ENCODE measurements around the gene PRRX2.
"Not testable (repeated sequence)": the region's sequence is repeated elsewhere in the genome, so short reads cannot be mapped to it uniquely, and the experiment has no call there.

The PRRX2 gene

DNA sequence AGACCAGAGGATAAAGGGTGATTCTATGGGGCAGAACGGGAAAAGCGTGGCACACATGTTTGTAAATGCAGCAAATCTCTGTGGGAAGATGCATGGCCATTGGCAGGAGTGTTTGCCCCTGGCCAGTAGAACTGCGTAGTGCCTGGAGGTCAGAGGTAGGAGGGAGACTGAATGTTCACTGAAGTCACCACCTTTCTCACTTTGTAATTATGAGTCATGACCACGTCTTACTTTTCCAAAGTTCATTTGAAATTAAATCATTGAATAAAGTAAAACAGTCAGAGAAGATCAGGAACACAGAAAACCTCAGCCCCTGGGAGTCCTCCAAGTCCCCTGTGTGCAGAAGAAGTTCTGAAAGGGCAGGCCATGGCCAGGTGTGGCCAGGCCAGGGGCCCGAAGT lies 82.8 kb downstream of the PRRX2 start:
- TF ChIP-seq, protein P1, sequence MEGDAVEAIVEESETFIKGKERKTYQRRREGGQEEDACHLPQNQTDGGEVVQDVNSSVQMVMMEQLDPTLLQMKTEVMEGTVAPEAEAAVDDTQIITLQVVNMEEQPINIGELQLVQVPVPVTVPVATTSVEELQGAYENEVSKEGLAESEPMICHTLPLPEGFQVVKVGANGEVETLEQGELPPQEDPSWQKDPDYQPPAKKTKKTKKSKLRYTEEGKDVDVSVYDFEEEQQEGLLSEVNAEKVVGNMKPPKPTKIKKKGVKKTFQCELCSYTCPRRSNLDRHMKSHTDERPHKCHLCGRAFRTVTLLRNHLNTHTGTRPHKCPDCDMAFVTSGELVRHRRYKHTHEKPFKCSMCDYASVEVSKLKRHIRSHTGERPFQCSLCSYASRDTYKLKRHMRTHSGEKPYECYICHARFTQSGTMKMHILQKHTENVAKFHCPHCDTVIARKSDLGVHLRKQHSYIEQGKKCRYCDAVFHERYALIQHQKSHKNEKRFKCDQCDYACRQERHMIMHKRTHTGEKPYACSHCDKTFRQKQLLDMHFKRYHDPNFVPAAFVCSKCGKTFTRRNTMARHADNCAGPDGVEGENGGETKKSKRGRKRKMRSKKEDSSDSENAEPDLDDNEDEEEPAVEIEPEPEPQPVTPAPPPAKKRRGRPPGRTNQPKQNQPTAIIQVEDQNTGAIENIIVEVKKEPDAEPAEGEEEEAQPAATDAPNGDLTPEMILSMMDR (IDR thresholded peaks at IDR 0.05; ENCODE audit: low read length): no peak
- no peak for TF ChIP-seq EZH2 (IDR thresholded peaks at IDR 0.05; ENCODE audit: borderline replicate concordance, low read length)
- Histone ChIP-seq H3F3A (ENCODE audit: insufficient read depth, low read length) (no peaks in the 10 kb centered on the region), H3K4me2 (ENCODE audit: low read length) (no peak overlapping the region)

DNA sequence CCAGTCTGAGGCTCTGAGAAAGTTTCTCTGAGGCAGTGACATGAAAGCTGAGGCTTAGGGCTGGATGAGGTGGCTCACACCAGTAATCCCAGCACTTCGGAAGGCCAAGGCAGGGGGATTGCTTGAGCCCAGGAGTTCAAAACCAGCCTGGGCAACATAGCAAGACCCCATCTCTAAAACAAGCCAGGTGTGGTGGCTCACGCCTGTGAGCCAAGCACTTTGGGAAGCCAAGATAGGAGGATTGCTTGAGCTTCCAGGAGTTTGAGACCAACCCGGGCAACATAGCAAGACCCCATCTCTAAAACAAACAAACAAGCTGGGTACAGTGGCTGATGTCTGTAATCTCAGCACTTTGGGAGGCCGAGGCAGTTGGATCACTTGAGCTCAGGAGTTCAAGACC lies 83.6 kb downstream of the PRRX2 start:
- H2AFZ ChIP-seq (ENCODE audit: low read length); H3K4me3 ChIP-seq (ENCODE audit: low read depth, low read length, poor library complexity, severe bottlenecking); H3K9me3 ChIP-seq (ENCODE audit: low read length); H3K36me3 ChIP-seq (ENCODE audit: insufficient read depth, low read length); H3K27me3 ChIP-seq (ENCODE audit: insufficient read depth, low read length); H3K4me1 ChIP-seq (ENCODE audit: insufficient read depth, low read length, severe bottlenecking); H3F3A ChIP-seq (ENCODE audit: insufficient read depth, low read length); H3K4me2 ChIP-seq (ENCODE audit: low read length); H3K79me2 ChIP-seq (ENCODE audit: insufficient read depth, low read length); H3K9me2 ChIP-seq (ENCODE audit: low read depth, low read length); H4K20me1 ChIP-seq (ENCODE audit: insufficient read depth, low read length); H3K27ac ChIP-seq (ENCODE audit: low read depth, low read length, poor library complexity, severe bottlenecking); H3K9ac ChIP-seq (ENCODE audit: low read length): not testable (repeated sequence)

More for the DNA sequence above, 82.8 kb downstream of the PRRX2 start:
- Histone ChIP-seq H4K20me1 (ENCODE audit: insufficient read depth, low read length) (no peaks in the 10 kb centered on the region), H3K9me2 (ENCODE audit: low read depth, low read length) (no peaks in the 10 kb centered on the region), H3K79me2 (ENCODE audit: insufficient read depth, low read length) (no peaks in the 10 kb centered on the region), H3K36me3 (ENCODE audit: insufficient read depth, low read length) (no peaks in the 10 kb centered on the region), H3K27me3 (ENCODE audit: insufficient read depth, low read length) (peaks cover 5% of the 10 kb centered on the region; the same call in 1 of the 2 replicates), H3K9ac (ENCODE audit: low read length) (no peak overlapping the region), H3K27ac (ENCODE audit: low read depth, low read length, poor library complexity, severe bottlenecking) (no peak overlapping the region), H2AFZ (ENCODE audit: low read length) (no peak overlapping the region), H3K4me1 (ENCODE audit: insufficient read depth, low read length, severe bottlenecking) (no peaks in the 10 kb centered on the region), H3K4me3 (ENCODE audit: low read depth, low read length, poor library complexity, severe bottlenecking) (no peak overlapping the region), H3K9me3 (ENCODE audit: low read length) (no peaks in the 10 kb centered on the region)

DNA sequence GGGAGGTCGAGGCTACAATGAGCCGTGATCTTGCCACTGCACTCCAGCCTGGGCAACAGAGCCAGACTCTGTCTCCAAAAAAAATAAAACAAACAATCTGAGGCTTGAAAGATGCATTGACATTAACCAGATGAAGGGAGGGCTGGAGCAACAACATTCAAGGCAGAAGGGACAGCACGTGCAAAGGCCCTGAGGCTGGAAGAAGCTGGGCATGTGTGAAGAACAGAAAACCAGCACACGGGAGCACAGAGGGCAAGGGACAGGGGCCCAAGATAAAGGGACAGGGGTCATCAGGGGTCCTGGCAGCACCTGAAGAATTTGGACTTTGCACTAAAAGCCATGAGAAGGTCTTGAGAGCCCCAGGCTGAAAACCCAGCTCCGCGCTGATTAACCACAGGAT lies 84.1 kb downstream of the PRRX2 start:
- Histone ChIP-seq H3K27me3 (ENCODE audit: insufficient read depth, low read length) (peaks cover 4% of the 10 kb centered on the region; the same call in 1 of the 2 replicates), H3K79me2 (ENCODE audit: insufficient read depth, low read length) (no peaks in the 10 kb centered on the region), H3K4me3 (ENCODE audit: low read depth, low read length, poor library complexity, severe bottlenecking) (no peak overlapping the region), H3K27ac (ENCODE audit: low read depth, low read length, poor library complexity, severe bottlenecking) (no peak overlapping the region), H3K4me1 (ENCODE audit: insufficient read depth, low read length, severe bottlenecking) (no peaks in the 10 kb centered on the region), H2AFZ (ENCODE audit: low read length) (no peak overlapping the region), H3K9me3 (ENCODE audit: low read length) (no peaks in the 10 kb centered on the region), H3K36me3 (ENCODE audit: insufficient read depth, low read length) (no peaks in the 10 kb centered on the region), H3F3A (ENCODE audit: insufficient read depth, low read length) (no peaks in the 10 kb centered on the region), H4K20me1 (ENCODE audit: insufficient read depth, low read length) (no peaks in the 10 kb centered on the region), H3K4me2 (ENCODE audit: low read length) (no peak overlapping the region), H3K9me2 (ENCODE audit: low read depth, low read length) (no peaks in the 10 kb centered on the region), H3K9ac (ENCODE audit: low read length) (no peak overlapping the region)
- TF ChIP-seq, protein P1 (IDR thresholded peaks at IDR 0.05; ENCODE audit: low read length): no peak
- no peak for TF ChIP-seq EZH2 (IDR thresholded peaks at IDR 0.05; ENCODE audit: borderline replicate concordance, low read length)

DNA sequence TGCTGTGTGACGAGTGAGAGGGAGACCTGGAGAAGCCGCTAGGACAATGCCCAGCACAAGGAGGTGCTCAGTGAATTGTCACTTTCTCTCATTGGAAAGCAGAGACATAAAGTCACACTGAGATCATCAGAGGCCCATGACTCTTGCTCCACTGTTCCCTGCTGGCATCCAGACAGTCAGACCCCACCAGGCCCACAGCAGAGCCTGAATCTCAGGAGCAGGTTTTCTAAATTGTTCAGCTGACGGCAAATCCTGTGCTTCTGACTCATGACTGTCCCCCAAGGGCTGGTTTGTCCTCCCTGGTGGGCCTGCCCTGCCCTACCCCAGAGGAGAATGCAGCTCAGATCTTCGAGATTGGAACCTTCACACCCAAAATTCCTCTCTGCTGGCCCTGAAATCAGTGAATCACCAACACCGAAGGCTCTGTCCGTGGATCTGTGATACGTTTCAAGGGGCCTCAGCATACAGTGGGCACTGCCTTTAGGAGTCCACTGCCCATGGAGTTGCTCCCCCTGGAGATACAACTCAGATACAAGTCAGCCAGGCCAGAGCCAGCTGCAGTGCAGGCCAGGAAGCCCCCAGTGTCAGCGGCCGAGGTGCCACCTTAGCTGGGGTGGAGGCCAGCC lies 84.7 kb downstream of the PRRX2 start:
- Histone ChIP-seq H3K9me3 (ENCODE audit: low read length) (no peaks in the 10 kb centered on the region), H2AFZ (ENCODE audit: low read length) (no peak overlapping the region), H3K9ac (ENCODE audit: low read length) (no peak overlapping the region), H3F3A (ENCODE audit: insufficient read depth, low read length) (no peaks in the 10 kb centered on the region), H3K4me1 (ENCODE audit: insufficient read depth, low read length, severe bottlenecking) (no peaks in the 10 kb centered on the region), H3K36me3 (ENCODE audit: insufficient read depth, low read length) (no peaks in the 10 kb centered on the region), H3K4me2 (ENCODE audit: low read length) (no peak overlapping the region), H3K27ac (ENCODE audit: low read depth, low read length, poor library complexity, severe bottlenecking) (no peak overlapping the region), H3K4me3 (ENCODE audit: low read depth, low read length, poor library complexity, severe bottlenecking) (no peak overlapping the region), H3K9me2 (ENCODE audit: low read depth, low read length) (no peaks in the 10 kb centered on the region), H4K20me1 (ENCODE audit: insufficient read depth, low read length) (no peaks in the 10 kb centered on the region), H3K27me3 (ENCODE audit: insufficient read depth, low read length) (peaks cover 5% of the 10 kb centered on the region; the same call in 1 of the 2 replicates), H3K79me2 (ENCODE audit: insufficient read depth, low read length) (no peaks in the 10 kb centered on the region)
- TF ChIP-seq, protein P1 (IDR thresholded peaks at IDR 0.05; ENCODE audit: low read length): no peak
- no peak for TF ChIP-seq EZH2 (IDR thresholded peaks at IDR 0.05; ENCODE audit: borderline replicate concordance, low read length)

Measured in OCI-LY1 (cell line).